ENCODE results near the gene HTR2B.
"Not testable (repeated sequence)": the region's sequence is repeated elsewhere in the genome, so short reads cannot be mapped to it uniquely, and the experiment has no call there.

HTR2B gene

DNA sequence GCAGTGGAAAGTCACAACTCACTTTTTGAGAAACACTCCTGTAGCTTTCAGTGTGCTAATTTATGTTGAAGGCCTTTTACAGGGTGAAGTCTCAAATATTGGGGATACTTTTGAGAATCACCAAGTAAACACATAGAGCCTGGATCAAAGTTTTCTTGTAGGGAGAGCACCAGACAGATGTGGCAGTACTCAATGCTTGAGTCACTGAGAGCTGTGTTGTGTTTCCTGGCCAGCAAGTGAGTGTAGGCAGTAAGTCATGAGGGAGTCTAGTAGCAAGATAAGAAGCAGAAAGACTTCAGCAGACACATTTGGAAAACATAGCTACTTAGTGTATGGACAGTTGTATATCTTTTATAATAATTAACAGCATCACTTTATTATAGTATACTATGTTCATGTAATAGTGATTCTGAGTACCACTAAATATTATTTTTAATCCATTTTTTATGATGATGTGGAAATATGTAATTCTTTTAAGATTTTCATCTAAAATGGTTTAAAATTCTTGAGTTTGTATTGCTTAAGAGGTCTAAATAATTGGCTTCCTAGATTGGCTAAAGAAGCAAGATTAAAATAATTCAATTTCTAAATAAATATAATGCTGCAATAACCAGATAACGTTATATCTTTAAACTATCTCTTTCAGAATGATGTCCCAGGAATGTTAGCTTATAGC is 55.3 kb downstream of the HTR2B start:
- no peak for DNase-seq

DNA sequence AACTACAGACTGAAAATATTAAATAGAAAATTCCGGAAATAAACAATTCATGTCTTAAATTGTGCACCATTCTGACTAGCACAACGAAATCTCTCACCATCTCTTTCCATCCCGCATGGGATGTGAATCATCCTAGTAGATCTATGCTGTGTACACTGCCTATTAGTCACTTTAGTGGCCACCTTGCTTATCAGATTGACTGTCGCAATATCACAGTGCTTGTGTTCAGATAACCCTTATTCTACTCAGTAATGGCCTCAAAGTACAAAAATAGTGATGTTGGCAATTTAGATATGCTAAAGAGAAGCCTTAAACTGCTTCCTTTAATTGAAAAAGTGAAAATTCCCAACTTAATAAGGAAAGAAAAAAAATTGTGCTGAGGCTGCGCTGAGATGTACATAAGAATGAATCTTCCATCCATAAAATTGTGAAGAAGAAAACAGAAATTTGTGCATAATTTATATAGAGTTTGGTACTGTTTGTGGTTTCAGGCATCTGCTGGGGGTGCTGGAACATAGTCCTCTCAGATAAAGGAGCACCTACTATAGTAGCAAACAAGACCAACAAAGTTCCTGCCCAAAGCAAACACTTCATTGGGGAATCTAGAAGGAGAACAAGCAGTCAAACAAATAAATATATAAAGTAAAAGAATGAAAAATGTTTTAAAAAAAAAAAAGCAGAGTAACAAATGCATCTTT is 56.2 kb downstream of the HTR2B start:
- DNase-seq: no peak

DNA sequence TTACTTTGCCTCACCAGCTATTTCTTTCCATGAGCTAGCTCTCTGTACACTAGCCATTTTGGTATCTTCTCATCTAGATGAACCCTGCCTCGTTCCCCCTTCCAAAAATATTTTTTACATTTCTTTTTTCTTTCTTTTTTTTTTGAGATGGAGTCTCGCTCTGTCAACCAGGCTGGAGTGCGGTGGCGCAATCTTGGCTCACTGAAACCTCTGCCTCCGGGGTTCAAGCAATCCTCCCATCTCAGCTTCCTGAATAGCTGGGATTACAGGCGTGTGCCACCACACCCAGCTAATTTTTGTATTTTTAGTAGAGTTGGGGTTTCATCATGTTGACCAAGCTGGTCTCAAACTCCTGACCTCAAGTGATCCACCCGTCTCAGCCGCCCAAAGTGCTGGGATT is 57.3 kb downstream of the HTR2B start:
- DNase-seq: not testable (repeated sequence)

- no peak for DNase-seq
These were observed 58.9 kb downstream of the HTR2B start for GRCh38 chr2:231065966-231066365.

DNA sequence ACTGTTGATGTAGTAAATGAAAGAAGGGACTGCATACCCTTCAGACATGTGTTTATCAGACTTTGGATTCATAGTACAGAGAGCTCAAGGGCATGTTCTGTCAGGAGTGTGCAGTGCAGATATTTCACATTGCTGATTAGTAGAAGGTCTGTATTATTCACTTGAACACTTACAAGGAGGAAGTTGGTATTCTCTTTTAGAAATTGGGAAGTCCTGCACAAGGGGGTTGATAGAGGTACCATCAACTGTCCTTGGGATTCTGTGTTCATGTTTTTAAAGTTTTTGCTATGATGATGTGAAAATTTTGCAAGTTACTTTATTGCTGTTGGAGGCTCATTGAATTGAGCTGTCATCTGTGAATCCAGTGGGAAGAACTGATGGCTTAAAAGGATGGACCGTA is 61.5 kb downstream of the HTR2B start:
- DNase-seq: no peak

GRCh38 chr2:231062776-231063175 is 62.1 kb downstream of the HTR2B start:
- DNase-seq: no peak

DNA sequence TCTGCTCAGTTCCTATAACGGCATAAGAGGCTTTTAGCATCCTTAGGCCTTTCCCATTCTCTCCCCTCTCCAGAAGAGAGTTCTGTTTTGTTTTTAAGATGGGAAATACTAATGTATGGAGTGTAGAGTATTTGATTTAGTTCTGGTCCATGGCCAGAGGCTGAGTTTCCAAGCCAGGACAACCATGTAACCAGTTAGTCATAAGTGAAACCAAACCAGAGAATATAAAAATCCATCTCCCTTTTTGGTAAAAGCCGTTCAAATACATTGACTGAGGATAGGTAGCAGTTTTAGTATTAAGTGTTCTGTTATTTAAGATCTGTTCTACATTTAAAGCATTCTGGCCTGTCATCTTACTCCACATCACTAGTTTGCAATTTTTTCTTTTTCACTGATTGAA is 65.1 kb downstream of the HTR2B start:
- DNase-seq: no peak

DNA sequence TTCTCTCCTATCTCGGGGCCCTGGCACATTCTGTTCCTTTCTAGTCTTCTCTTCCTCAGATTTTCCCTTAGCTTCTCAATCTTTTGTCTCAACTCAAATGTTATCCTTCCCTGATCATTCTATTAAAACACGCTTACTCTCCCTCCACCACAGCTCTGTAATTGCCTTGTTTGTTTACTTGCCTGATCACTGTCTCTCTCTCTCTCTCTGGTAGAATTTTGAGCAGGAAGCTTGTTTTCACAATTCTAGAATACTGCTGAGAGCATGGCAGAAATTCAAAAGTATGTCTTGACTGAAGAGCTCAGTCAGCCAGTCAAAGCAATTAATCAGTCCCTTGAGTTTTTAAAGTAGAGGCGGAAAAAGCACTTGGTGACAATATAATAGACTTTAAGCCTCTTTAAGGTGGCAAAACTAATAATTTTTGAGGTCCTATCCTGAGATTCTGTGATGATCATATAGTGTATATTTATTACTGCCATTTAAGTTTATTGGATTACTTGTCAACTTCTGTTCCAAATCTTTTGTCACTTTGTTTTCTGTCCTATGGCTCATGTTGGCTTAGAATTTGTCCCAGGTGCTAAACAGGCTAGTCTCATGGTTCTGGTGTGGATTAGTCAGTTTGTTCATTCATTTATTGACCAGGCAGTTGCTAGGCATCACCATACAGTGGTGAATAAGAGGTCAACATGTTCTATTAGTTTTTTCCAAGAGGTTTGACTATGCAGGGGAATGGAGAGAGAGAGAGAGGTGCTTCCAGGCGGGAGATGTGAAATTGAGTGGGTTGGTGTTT is 65.9 kb downstream of the HTR2B start:
- no peak for DNase-seq

Measured in NCI-H524 treated with DMSO at 0.1 percent for 48 hours (cell line).